Motor neuron (in vitro differentiated cells): ENCODE results near the gene CSRP2. TPM values are rescaled to one million over a fixed set of nuclear protein-coding genes. Genes with fewer than 3 reads are reported as not detected.
A peak's percentile ranks its signal among the peaks of the same experiment; 100 is the strongest.

Source experiments
- ATAC-seq, 8 experiments: fragments of 200-7000 bp; cut with Tn5 transposase; replicated peaks in 6 of 8; 2 replicates each; pipeline ENCODE4 v1.8.0; 2021; ENCODE audit warnings: mild to moderate bottlenecking in 8 of 8, moderate library complexity in 8 of 8
- H3K27ac ChIP-seq, 2 donors: fragments of 250-450 bp; sonication (Bioruptor Pico); 2 replicates each; pipeline ENCODE4 v1.9.0; 2021; ENCODE audit warnings: antibody characterized with exemption in 2 of 2, mild to moderate bottlenecking in 2 of 2, moderate library complexity in 1 of 2
- H3K4me1 ChIP-seq, 2 donors: fragments of 250-450 bp; sonication (Bioruptor Pico); replicated peaks in 1 of 2; 2 replicates each; pipeline ENCODE4 v1.6.1; 2021; ENCODE audit warnings: antibody characterized with exemption in 2 of 2, mild to moderate bottlenecking in 2 of 2, moderate library complexity in 1 of 2
- H3K4me3 ChIP-seq, 5 donors: fragments of 250-450 bp; sonication (Bioruptor Pico); 2 replicates each; pipeline ENCODE4 v1.9.0; 2021; ENCODE audit warnings: antibody characterized with exemption in 5 of 5, mild to moderate bottlenecking in 5 of 5, moderate library complexity in 4 of 5
- WGBS, 10 experiments: fragments of 450-650 bp; shearing (Covaris generic); methylation state at CpG; one replicate each; pipeline ENCODE4 v1.0.0; 2022; 5-methylcytosine and 5-hydroxymethylcytosine counted together
- in situ Hi-C, 9 experiments: fragments of 400-800 bp; cut with MboI; loops; one replicate each; pipeline ENCODE4 v1.15.0; 2021; ENCODE audit warnings: low sequenced_read_pairs in 9 of 9, low pct_unique_long_range_greater_than_20kb in 2 of 9; ENCODE audit not compliant: unreplicated experiment in 9 of 9
- total RNA-seq, 8 experiments: library from RNA; unstranded; fragments of 300-600 nt; gene quantifications; 2 replicates each; pipeline versions ENCODE4 v1.2.3 to v1.2.4, GENCODE V29; 2022

CSRP2 gene
- total RNA-seq, 8 experiments from 2014 or later, result 7.1 to 213 (median 75.6) TPM

DNA sequence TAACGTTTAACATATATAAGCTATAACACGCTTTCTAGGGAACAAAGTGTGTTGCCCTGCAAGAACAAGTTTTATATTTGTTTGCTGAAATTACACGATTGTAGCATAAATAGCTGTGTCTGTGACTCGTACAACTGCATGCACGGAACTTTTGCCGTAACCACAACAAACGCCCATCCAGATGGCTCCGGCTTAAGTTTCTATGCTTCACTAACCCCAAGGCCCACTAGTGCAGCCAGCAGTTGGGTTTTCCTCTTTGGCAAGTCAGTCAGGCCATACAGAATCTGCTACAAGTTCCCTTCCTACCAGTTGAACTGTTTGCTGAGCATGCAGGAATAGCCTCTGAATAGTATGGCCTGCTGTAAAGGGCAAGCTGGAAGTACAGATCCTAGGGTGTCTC lies 12.1 kb downstream of the CSRP2 start:
- no peak overlapping the region for H3K4me3 ChIP-seq
- ATAC-seq, result peak in 5 of 8 experiments; percentile 11 to 74 (median 42)
- H3K4me1 ChIP-seq, result peaks cover 40 to 43% of the 10 kb centered on the region in 2 donors
- H3K27ac ChIP-seq, result peak overlapping the region; percentile 16 to 53
- 30 to 70% (median 52%) methylated on average over 1 to 8 of the region's 8 CpGs for WGBS, 10 experiments
- in situ Hi-C loops, result no loop called here

DNA sequence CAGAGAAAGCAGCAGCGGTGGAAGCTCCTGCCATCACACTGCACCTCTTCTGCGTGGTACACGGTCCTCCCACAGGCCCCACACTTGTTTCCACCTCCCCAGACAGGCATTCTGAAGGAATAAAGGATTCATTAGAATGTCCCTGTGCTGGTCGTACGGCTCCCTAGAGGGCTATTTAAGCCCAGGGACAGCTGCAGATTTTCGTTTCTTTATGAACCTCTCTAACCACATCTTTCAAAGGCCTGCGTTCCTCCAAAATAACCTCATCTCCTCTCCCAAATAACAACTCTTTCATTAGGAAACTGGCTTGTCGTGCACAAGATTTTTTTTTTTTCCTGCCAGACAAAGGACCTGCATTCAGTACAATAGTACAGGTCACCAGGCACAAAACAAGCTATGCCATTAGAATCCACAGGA lies 12.7 kb downstream of the CSRP2 start:
- WGBS, 10 experiments, result 0 to 67% (median 15%) methylated on average over 1 to 8 of the region's 8 CpGs; no CpG with 5 or more reads in 3 of the 10 experiments
- peak in 6 of 8 experiments; percentile 7 to 89 (median 82) for ATAC-seq
- Histone ChIP-seq H3K27ac (peak overlapping the region; percentile 16 to 53), H3K4me1 (peaks cover 40 to 42% of the 10 kb centered on the region in 2 donors), H3K4me3 (peak overlapping the region in 3 of 5 donors; percentile 1 to 5 (median 3))
- in situ Hi-C loops, result no loop called here

DNA sequence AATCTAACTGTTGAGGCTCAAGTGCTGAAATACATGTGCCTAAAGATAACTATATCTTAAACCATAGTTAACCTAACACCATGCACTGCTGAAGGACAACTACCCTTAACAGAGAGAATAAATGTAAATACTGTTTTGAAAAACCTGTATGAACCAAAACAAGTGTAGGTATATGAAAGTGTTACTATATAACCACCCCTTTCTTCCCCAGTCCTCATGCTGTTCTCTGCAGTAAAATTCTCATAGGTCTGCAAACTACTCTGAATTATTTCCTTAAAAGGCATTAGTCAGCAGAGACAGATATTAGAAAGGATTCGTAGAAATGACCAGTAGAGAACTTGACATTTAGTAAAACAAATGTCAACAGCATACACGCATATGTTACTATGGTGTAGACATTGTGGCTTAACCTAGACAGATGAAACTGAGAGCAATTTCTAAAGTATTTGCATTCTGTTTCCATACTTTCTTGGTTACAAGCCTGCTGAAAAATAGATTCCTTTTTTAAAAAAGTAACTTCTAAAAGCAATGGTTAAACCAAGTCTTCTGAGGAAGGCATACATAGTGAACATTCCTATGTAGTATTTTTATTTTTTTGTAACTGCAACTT lies 13.9 kb downstream of the CSRP2 start:
- Histone ChIP-seq H3K27ac (no peak overlapping the region), H3K4me1 (peaks cover 35 to 47% of the 10 kb centered on the region in 2 donors), H3K4me3 (no peak overlapping the region)
- ATAC-seq, result no peak
- WGBS, 10 experiments, result 60 to 100% (median 90%) methylated on average over 2 of the region's 2 CpGs; no CpG with 5 or more reads in 1 of the 10 experiments
- in situ Hi-C loops, result no loop called here

DNA sequence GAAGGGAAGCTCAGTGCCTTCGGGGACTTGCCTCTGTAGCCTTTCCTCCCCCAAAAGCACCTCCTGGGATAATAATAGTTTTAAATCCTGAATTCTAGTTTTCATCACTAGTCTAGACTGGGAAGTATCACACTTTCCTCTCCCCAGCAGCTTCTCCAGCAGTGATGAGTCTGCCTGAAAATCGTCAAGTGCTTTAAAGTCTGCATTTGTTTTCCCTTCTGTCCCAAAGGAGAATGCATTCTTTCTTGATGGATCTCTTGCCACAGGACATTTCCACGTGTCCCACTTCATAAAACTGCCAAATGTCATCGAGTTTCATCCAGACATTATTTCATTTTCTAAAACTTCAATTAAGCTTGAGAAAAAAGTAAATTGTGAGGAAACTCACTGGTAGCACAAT lies 15.0 kb downstream of the CSRP2 start:
- Histone ChIP-seq H3K27ac (no peak overlapping the region), H3K4me1 (peaks cover 26 to 39% of the 10 kb centered on the region in 2 donors), H3K4me3 (no peak overlapping the region)
- in situ Hi-C loops, result no loop called here
- peak in 2 of 8 experiments; percentile 8 to 17 for ATAC-seq
- 0 to 61% (median 37%) methylated on average over 2 to 4 of the region's 4 CpGs for WGBS, 10 experiments

DNA sequence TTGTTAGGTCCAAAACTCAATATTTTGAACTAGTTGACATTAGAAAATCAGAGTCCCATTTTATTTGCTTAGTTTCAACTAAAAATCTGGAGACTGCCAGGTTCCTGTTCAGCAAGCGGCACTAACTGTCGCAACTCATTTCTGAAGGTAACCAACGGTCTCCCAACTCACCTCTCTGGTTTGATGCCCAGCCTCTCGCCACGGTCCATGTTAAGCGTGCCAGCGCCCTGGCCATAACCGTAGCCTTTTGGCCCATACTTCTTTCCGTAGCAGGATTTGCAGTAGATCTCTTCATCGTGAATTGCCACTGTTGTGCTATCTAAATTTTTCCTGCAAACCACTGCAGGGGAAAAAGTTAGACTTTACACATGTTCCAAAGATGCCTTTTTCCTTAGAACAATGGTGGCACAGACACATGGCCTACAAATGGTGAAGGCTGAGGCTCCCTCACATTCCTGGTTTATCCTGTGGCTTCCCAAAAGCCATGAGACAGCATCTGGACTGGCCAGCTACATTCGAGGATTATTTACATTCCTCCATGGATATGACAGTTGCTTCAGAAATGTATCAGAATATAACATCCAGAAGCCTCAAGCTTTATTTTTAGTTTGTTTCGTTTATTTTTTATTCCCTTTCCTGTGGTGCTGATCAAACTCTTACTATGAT lies 15.7 kb downstream of the CSRP2 start:
- H3K4me1 ChIP-seq, result peaks cover 23 to 36% of the 10 kb centered on the region in 2 donors
- 17 to 90% (median 81%) methylated on average over 1 to 9 of the region's 12 CpGs for WGBS, 10 experiments
- ATAC-seq, result peak in 3 of 8 experiments; percentile 52 to 70 (median 57)
- no peak overlapping the region for H3K4me3 ChIP-seq
- no peak overlapping the region for H3K27ac ChIP-seq
- in situ Hi-C loops, result no loop called here

DNA sequence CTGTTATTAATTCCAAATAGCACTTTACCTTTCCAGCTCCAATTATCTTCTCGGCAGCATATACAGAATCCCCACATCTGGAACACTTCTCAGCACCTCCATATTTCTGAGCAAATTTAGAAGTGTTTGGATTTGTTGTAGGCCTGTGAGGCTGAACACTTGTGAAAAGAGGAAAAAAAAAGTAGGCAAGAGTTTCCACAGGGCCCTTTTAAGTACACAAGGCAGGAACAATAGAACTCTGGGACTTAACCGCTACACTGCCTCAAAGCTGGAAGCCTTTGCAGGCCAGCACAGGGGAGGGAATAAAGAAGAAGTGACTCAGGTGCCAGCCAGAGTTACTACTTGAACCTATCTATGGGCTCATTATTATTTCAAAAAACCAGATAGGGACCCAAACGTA lies 18.6 kb downstream of the CSRP2 start:
- in situ Hi-C loops, result no loop called here
- Histone ChIP-seq H3K27ac (peak overlapping the region in 1 of 2 donors; percentile 27), H3K4me3 (no peak overlapping the region), H3K4me1 (peaks cover 5 to 22% of the 10 kb centered on the region in 2 donors)
- 57 to 100% (median 92%) methylated on average over 1 to 3 of the region's 3 CpGs; no CpG with 5 or more reads in 2 of the 10 experiments for WGBS, 10 experiments
- peak in 5 of 8 experiments; percentile 29 to 82 (median 52) for ATAC-seq

DNA sequence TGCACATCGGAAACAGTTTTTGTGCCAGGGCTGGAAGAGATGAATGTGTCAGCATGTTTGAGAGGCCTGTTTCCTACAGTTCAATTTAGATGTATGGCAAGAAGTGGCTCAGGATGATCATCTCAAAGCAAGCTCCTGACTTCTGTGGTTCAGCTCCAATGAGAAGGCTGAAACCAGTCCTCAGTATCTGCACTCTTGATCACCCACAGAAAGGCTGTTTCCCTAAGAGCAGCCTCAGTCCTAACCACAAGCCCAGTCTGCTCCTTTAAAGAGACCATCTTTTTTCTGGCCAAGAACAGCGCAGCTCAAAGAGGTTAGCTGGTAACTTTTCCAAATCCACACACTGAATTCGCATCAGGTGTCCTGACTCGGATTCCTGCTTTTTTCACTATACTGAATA lies 19.2 kb downstream of the CSRP2 start:
- WGBS, 10 experiments, result 43 to 100% (median 92%) methylated on average over 1 to 4 of the region's 4 CpGs; no CpG with 5 or more reads in 1 of the 10 experiments
- no peak overlapping the region for H3K4me3 ChIP-seq
- peak overlapping the region in 1 of 2 donors; percentile 27 for H3K27ac ChIP-seq
- peaks cover 3 to 16% of the 10 kb centered on the region in 2 donors for H3K4me1 ChIP-seq
- ATAC-seq, result no peak
- in situ Hi-C loops, result no loop called here

DNA sequence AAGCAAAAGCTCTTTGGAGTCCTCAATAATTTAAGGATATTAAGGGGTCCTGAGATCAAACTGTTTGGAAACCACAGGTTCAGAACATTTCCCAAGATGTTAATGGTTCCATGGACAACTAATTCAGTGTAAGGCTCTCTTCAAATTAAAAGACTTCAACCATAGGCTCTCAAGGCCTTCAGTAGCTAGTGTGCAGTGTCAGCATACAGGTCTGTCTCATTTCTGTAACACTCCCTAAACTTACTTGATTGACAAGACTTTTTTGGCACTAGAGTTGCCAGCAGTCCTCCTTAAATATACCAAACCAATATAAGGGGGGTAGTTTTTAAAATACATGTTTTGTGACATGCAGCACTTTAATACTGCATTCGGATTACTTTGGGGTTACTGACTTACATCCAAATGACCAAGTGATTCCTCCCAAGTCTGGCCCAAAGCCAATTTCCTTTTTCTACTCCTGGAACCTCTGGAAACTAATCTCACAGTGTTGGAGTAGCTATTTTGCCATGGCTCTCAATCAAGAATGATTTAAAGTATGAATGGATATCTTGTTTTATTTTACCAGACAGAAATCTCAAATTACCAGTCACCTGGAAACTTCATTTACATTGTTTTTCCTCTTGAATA lies 22.7 kb downstream of the CSRP2 start:
- Histone ChIP-seq H3K4me1 (peaks cover 0 to 8% of the 10 kb centered on the region in 2 donors), H3K4me3 (no peak overlapping the region), H3K27ac (no peak overlapping the region)
- 67 to 100% (median 100%) methylated on average over 1 of the region's 1 CpG; no CpG with 5 or more reads in 4 of the 10 experiments for WGBS, 10 experiments
- no peak for ATAC-seq
- in situ Hi-C loops, result no loop called here

DNA sequence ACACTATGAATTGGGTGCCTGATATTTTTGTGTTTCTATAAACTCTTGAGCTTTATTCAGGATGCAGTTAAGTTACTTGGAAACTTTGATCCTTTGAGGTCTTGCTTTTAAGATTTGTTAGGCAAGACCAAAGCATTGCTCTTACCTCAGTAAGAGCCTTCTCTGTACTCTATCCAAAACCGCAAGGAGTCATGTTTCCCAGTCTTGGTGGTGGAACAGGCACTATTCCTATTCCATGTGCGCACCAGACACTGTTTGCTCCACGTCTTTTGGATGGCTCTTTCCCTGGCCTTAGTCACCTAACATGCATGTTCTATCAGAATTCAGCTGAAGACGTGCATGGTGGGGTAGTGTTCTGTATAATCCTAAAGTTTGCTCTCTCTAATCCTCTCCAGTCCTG lies 23.5 kb downstream of the CSRP2 start:
- peaks cover 0 to 6% of the 10 kb centered on the region in 2 donors for H3K4me1 ChIP-seq
- ATAC-seq, result no peak
- WGBS, 10 experiments, result 92 to 100% (median 100%) methylated on average over 1 to 2 of the region's 4 CpGs; no CpG with 5 or more reads in 4 of the 10 experiments
- H3K27ac ChIP-seq, result no peak overlapping the region
- in situ Hi-C loops, result no loop called here
- H3K4me3 ChIP-seq, result no peak overlapping the region

DNA sequence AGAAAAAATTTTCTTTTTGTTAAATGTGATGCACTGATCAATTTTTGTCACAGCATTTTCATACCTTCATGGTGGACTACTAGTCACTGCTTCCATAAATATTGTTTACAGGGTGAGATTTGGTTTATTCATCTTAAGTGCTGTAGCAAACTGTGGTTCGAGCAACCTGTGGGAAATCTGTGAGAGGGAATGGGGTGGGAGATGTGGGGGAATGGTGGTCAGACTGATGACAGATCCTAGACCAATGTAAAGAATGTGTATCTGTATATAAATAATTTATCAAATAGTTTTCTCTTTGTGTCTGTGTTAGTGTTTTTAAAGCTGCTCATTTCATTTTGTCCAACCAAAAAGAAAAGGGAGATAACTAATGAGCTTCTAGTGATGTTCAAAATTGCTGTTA lies 26.7 kb downstream of the CSRP2 start:
- no peak overlapping the region for H3K4me3 ChIP-seq
- no peaks in the 10 kb centered on the region for H3K4me1 ChIP-seq
- in situ Hi-C loops, result no loop called here
- no peak overlapping the region for H3K27ac ChIP-seq
- ATAC-seq, result no peak
- 90 to 100% (median 100%) methylated on average over 1 of the region's 1 CpG; no CpG with 5 or more reads in 5 of the 10 experiments for WGBS, 10 experiments

DNA sequence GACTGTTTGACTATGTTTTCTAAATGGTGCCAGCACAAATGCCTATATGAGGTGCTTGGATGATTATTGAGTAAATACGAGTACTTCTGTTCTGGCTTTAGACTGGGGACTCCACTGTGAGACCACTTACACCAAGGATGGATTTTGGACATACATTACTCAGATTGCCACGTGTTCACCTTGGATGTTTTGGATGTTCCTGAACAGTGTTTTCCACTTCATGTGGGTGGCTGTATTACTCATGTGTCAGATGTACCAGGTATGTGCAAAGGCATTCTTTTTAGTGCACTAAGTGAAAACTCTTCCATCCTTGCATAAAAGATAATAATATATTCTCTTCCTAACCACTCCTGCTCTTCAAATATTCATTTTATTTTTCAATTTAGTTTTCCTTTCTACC lies 30.7 kb downstream of the CSRP2 start:
- 80 to 100% (median 90%) methylated on average over 1 to 2 of the region's 2 CpGs; no CpG with 5 or more reads in 2 of the 10 experiments for WGBS, 10 experiments
- in situ Hi-C loops, result no loop called here
- Histone ChIP-seq H3K4me1 (no peaks in the 10 kb centered on the region), H3K4me3 (no peak overlapping the region), H3K27ac (no peak overlapping the region)
- no peak for ATAC-seq

DNA sequence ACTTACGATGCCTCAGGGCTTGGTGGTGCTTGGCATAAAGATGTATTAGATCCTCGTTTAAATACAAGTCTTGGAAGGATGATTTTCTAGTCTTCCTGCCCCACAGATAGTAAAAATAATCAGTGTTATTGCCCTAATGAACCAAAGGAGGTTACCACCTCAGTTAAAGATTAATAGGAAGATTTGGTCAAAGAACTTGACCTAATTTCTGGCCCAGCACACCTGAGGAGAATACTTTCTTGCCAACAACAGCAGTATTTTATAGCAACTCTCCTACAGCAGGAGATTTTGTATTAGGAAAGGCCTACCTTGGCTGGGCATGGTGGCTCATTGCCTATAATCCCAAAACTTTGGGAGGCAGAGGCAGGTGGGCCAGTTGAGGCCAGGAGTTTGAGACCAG lies 31.6 kb downstream of the CSRP2 start:
- no peak for ATAC-seq
- in situ Hi-C loops, result no loop called here
- H3K27ac ChIP-seq, result no peak overlapping the region
- no peak overlapping the region for H3K4me3 ChIP-seq
- H3K4me1 ChIP-seq, result no peaks in the 10 kb centered on the region
- 50 to 100% (median 91%) methylated on average over 1 to 2 of the region's 2 CpGs for WGBS, 10 experiments

DNA sequence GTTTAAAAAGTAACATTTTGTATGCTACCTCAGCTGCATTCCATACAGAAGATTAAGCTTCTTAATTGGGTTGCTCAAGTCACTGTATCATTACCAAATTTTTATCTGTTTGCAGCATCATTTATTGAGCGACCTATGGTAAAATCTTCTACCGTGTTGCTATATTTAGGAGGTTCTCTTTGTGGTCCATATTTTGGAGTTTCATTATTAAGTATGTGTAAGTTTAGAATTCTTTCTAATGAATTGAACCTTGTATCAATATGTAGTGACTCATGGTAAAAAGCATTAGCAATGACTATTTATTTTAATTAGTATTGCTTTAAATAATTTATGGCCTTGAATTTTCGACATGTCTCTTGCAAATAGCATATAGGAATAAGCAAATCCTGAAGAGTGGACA lies 42.2 kb downstream of the CSRP2 start:
- ATAC-seq, result peak in 3 of 8 experiments; percentile 35 to 80 (median 41)
- WGBS, 10 experiments, result 37 to 100% (median 88%) methylated on average over 2 to 3 of the region's 3 CpGs
- in situ Hi-C loops, result no loop called here
- no peaks in the 10 kb centered on the region for H3K4me1 ChIP-seq
- H3K4me3 ChIP-seq, result no peak overlapping the region
- H3K27ac ChIP-seq, result no peak overlapping the region
